Measurements from ENCODE around the gene CHRNB1. TPM values are rescaled to one million over a fixed set of nuclear protein-coding genes. Genes with fewer than 3 reads are reported as not detected.
A peak's percentile ranks its signal among the peaks of the same experiment; 100 is the strongest.

The CHRNB1 gene
- total RNA-seq, 1 experiment from 2014 or later, result 7.8 TPM

DNA sequence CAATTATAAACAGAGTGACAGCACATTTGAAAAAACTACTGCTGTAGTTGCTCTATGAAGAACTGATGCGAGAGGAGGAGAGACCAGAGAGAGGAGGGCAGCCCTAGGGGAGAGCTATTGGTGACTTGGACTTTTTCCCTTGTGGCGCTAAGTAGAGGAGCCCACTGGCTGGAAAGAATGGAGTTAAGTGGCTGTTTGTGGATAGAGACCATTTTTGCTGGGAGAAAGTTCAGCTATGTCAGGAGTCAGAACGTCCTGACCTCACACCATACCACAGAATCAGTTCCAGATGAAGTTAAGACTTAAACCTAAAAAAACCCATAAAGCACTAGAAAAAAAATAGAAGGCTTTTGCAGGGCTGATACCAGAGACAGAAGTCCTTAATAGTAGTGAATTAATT is 41.3 kb downstream of the CHRNB1 start:
- DNase-seq (ENCODE audit: unreplicated experiment), result no peak
- Mint-ChIP-seq H3K27me3 (ENCODE audit: insufficient read depth, unreplicated experiment) (no peaks in the 10 kb centered on the region), H3K27ac (ENCODE audit: low read depth, unreplicated experiment) (peak overlapping the region; percentile 77), H3K4me1 (ENCODE audit: insufficient read depth, unreplicated experiment) (peaks cover 46% of the 10 kb centered on the region), H3K4me3 (ENCODE audit: unreplicated experiment) (peak overlapping the region; percentile 79), H3K9me3 (ENCODE audit: unreplicated experiment) (no peaks in the 10 kb centered on the region), H3K36me3 (ENCODE audit: insufficient read depth, unreplicated experiment) (peaks cover 51% of the 10 kb centered on the region)
- POLR2A ChIA-PET, result interaction anchor here (0.6 to 5.1 kb wide), 22 partner anchors 8 to 900 kb away, joined by 3 to 90 read pairs (median 12); partner anchors contain the start of genes CHRNB1, FXR2, SENP3 and TMEM102
- CTCF ChIA-PET, result interaction anchor here (0.6 to 4.0 kb wide), 12 partner anchors 12 to 202 kb away, joined by 3 to 26 read pairs (median 4); partner anchors contain the start of gene WRAP53
- intact Hi-C loops (cut with micrococcal nuclease), result no loop called here
- no TSS peak for BruUV-seq (replicated peaks)
- TF ChIP-seq, protein P1, sequence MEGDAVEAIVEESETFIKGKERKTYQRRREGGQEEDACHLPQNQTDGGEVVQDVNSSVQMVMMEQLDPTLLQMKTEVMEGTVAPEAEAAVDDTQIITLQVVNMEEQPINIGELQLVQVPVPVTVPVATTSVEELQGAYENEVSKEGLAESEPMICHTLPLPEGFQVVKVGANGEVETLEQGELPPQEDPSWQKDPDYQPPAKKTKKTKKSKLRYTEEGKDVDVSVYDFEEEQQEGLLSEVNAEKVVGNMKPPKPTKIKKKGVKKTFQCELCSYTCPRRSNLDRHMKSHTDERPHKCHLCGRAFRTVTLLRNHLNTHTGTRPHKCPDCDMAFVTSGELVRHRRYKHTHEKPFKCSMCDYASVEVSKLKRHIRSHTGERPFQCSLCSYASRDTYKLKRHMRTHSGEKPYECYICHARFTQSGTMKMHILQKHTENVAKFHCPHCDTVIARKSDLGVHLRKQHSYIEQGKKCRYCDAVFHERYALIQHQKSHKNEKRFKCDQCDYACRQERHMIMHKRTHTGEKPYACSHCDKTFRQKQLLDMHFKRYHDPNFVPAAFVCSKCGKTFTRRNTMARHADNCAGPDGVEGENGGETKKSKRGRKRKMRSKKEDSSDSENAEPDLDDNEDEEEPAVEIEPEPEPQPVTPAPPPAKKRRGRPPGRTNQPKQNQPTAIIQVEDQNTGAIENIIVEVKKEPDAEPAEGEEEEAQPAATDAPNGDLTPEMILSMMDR (IDR thresholded peaks at IDR 0.05; ENCODE audit: unreplicated experiment), result no peak

DNA sequence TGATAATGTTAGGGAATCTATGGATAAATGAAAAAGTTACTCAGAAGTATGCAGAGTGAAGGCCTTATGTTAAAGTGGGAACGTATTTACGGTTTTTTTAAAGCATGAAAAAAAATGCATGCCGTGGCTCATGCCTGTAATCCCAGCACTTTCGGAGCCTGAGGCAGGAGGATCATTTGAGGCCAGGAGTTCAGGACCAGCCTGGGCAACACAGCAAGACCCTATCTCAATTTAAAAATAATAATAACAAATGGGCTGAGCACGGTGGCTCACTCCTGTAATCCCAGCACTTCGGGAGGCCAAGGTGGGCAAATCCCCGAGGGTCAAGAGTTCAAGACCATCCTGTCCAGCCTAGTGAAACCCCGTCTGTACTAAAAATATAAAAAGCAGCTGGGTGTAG is 45.3 kb downstream of the CHRNB1 start:
- H3K4me3 Mint-ChIP-seq (ENCODE audit: unreplicated experiment), result no peak overlapping the region
- ChIA-PET POLR2A (interaction anchor here (0.8 to 1.4 kb wide), 2 partner anchors 15 to 248 kb away, joined by 3 read pairs; partner anchors contain the start of gene GABARAP), CTCF (interaction anchor here (3.3 kb wide), 1 partner anchor 25 kb away, joined by 9 read pairs; no protein-coding TSS in a partner anchor)
- TF ChIP-seq, protein P1 (IDR thresholded peaks at IDR 0.05; ENCODE audit: unreplicated experiment), result no peak
- H3K9me3 Mint-ChIP-seq (ENCODE audit: unreplicated experiment), result no peaks in the 10 kb centered on the region
- DNase-seq (ENCODE audit: unreplicated experiment), result no peak
- H3K4me1 Mint-ChIP-seq (ENCODE audit: insufficient read depth, unreplicated experiment), result peaks cover 61% of the 10 kb centered on the region
- no peaks in the 10 kb centered on the region for H3K27me3 Mint-ChIP-seq (ENCODE audit: insufficient read depth, unreplicated experiment)
- H3K36me3 Mint-ChIP-seq (ENCODE audit: insufficient read depth, unreplicated experiment), result peaks cover 51% of the 10 kb centered on the region
- BruUV-seq (replicated peaks), result no TSS peak
- intact Hi-C loops (cut with micrococcal nuclease), result no loop called here
- H3K27ac Mint-ChIP-seq (ENCODE audit: low read depth, unreplicated experiment), result no peak overlapping the region

DNA sequence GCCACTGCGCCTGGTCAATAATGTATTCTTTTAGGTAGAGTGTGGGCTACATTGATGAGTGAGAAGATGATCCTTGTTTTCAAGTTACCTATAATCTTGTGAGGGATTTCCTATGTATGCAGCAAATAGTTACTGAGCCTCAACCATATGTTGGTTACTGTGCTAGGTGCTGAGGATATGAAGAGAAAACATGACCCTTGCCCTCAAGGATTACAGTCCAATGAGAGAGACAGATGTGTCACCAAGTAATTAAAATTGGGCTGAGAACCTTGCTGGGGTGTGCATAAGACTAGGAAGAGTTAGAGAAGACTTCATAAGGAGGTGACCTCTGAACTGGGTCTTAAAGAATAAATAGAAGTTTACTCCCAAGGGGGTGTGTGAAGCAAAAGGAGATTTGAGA is 46.7 kb downstream of the CHRNB1 start:
- intact Hi-C loops (cut with micrococcal nuclease), result no loop called here
- no TSS peak for BruUV-seq (replicated peaks)
- no peak for DNase-seq (ENCODE audit: unreplicated experiment)
- POLR2A ChIA-PET, result interaction anchor here (1.0 to 1.4 kb wide), 2 partner anchors 7 to 249 kb away, joined by 3 read pairs; partner anchors contain the start of genes GABARAP and POLR2A
- H3K4me3 Mint-ChIP-seq (ENCODE audit: unreplicated experiment), result no peak overlapping the region
- no peaks in the 10 kb centered on the region for H3K27me3 Mint-ChIP-seq (ENCODE audit: insufficient read depth, unreplicated experiment)
- CTCF ChIA-PET, result interaction anchor here (1.1 to 3.3 kb wide), 2 partner anchors 23 to 70 kb away, joined by 4 to 9 read pairs; partner anchors contain the start of gene SENP3
- TF ChIP-seq, protein P1 (IDR thresholded peaks at IDR 0.05; ENCODE audit: unreplicated experiment), result no peak
- peaks cover 51% of the 10 kb centered on the region for H3K4me1 Mint-ChIP-seq (ENCODE audit: insufficient read depth, unreplicated experiment)
- no peak overlapping the region for H3K27ac Mint-ChIP-seq (ENCODE audit: low read depth, unreplicated experiment)
- H3K9me3 Mint-ChIP-seq (ENCODE audit: unreplicated experiment), result no peaks in the 10 kb centered on the region
- H3K36me3 Mint-ChIP-seq (ENCODE audit: insufficient read depth, unreplicated experiment), result peaks cover 53% of the 10 kb centered on the region

DNA sequence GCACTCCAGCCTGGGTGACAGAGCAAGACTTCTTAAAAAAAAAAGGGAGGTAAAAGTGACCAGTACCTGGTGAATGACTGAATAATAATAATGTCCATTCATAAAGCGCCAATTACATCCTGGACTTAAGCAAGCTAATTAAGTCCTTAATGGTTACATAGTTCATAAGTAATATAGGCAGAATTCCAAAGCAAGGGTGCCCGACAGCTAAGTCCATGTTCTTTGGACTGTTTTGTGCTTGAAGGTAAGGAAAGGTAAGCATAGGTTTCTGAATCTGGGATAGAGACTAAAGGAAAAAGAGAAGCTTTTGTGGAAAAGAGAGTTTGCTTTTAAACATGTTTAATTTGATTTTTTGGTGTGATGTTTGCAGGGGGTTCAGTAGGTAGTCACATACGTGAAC is 49.1 kb downstream of the CHRNB1 start:
- no TSS peak for BruUV-seq (replicated peaks)
- TF ChIP-seq, protein P1 (IDR thresholded peaks at IDR 0.05; ENCODE audit: unreplicated experiment), result no peak
- H3K27me3 Mint-ChIP-seq (ENCODE audit: insufficient read depth, unreplicated experiment), result no peaks in the 10 kb centered on the region
- no peak overlapping the region for H3K4me3 Mint-ChIP-seq (ENCODE audit: unreplicated experiment)
- POLR2A ChIA-PET, result interaction anchor here (0.6 to 1.3 kb wide), 3 partner anchors 9 to 23 kb away, joined by 3 to 4 read pairs (median 3); no protein-coding TSS in a partner anchor
- H3K27ac Mint-ChIP-seq (ENCODE audit: low read depth, unreplicated experiment), result no peak overlapping the region
- peaks cover 65% of the 10 kb centered on the region for H3K36me3 Mint-ChIP-seq (ENCODE audit: insufficient read depth, unreplicated experiment)
- DNase-seq (ENCODE audit: unreplicated experiment), result no peak
- intact Hi-C loops (cut with micrococcal nuclease), result no loop called here
- H3K9me3 Mint-ChIP-seq (ENCODE audit: unreplicated experiment), result no peaks in the 10 kb centered on the region
- CTCF ChIA-PET, result interaction anchor here (0.6 to 1.6 kb wide), 8 partner anchors 16 to 955 kb away, joined by 3 to 6 read pairs (median 4); no protein-coding TSS in a partner anchor
- H3K4me1 Mint-ChIP-seq (ENCODE audit: insufficient read depth, unreplicated experiment), result peaks cover 35% of the 10 kb centered on the region

Data from MCF 10A (cell line).